DND-41 (cell line): ENCODE measurements around the gene APIP.

Experiments used
- ATAC-seq: fragments of 200-7000 bp; cut with Tn5 transposase; 3 replicates; pipeline ENCODE4 v1.9.1; 2021; ENCODE audit warnings: low read depth; ENCODE audit not compliant: insufficient read depth
- DNase-seq: peaks from one replicate; pipeline ENCODE4 v3.0.0-alpha.2; 2020
- H2AFZ ChIP-seq: 2 replicates; pipeline ENCODE4 v1.6.0; 2012; ENCODE audit warnings: low read depth, low read length
- H3K27ac ChIP-seq: 2 replicates; pipeline ENCODE4 v1.5.1; 2012; ENCODE audit warnings: low read length, inconsistent platforms
- H3K27me3 ChIP-seq: fragments of 200-600 bp; sonication (generic); 2 replicates; pipeline ENCODE4 v1.6.0; 2012; ENCODE audit warnings: low read length, mild to moderate bottlenecking, inconsistent platforms; ENCODE audit not compliant: insufficient read depth, poor library complexity
- H3K36me3 ChIP-seq: 2 replicates; pipeline ENCODE4 v1.5.1; 2012; ENCODE audit warnings: low read length, inconsistent platforms; ENCODE audit not compliant: insufficient read depth
- H3K4me1 ChIP-seq: 2 replicates; pipeline ENCODE4 v1.5.1; 2012; ENCODE audit warnings: mild to moderate bottlenecking, low read length; ENCODE audit not compliant: insufficient read depth
- H3K4me2 ChIP-seq: 2 replicates; pipeline ENCODE4 v1.6.0; 2012; ENCODE audit warnings: mild to moderate bottlenecking, moderate library complexity, low read length, inconsistent platforms; ENCODE audit not compliant: insufficient read depth
- H3K4me3 ChIP-seq, 2 experiments: fragments of 200-600 bp in 1 of 2; shearing (Covaris generic) in 1 of 2; 2 replicates each; pipeline ENCODE4 v1.5.1; 2012 to 2016; ENCODE audit warnings: inconsistent platforms in 2 of 2, low read length in 2 of 2, mild to moderate bottlenecking in 2 of 2, low read depth in 1 of 2, moderate library complexity in 1 of 2
- H3K79me2 ChIP-seq: 2 replicates; pipeline ENCODE4 v1.6.0; 2012; ENCODE audit warnings: low read length, inconsistent platforms; ENCODE audit not compliant: insufficient read depth
- H3K9ac ChIP-seq: 2 replicates; pipeline ENCODE4 v1.6.0; 2012; ENCODE audit warnings: low read depth, mild to moderate bottlenecking, inconsistent platforms, low read length, moderate library complexity
- H3K9me3 ChIP-seq: 2 replicates; pipeline ENCODE4 v1.5.1; 2012; ENCODE audit warnings: low read length, moderate library complexity, mild to moderate bottlenecking, inconsistent platforms; ENCODE audit not compliant: insufficient read depth, severe bottlenecking
- H4K20me1 ChIP-seq: 2 replicates; pipeline ENCODE4 v1.6.0; 2012; ENCODE audit warnings: low read length; ENCODE audit not compliant: insufficient read depth
- CTCF ChIP-seq: IDR thresholded peaks from 2 replicates; pipeline ENCODE4 v1.5.1; 2012; ENCODE audit warnings: borderline replicate concordance, low read length, moderate library complexity, mild to moderate bottlenecking; ENCODE audit not compliant: poor library complexity, severe bottlenecking; ENCODE audit errors: extremely low read depth
- EZH2 ChIP-seq: IDR thresholded peaks from 3 replicates; pipeline ENCODE4 v1.6.1; 2012; ENCODE audit warnings: borderline replicate concordance, low read depth, mild to moderate bottlenecking, moderate library complexity, low read length, inconsistent platforms; ENCODE audit not compliant: severe bottlenecking

Gene APIP

GRCh38 chr11:34887260-34887659 is 28.9 kb downstream of the APIP start:
- ATAC-seq (no peak), DNase-seq (no peak)
- H3K79me2 ChIP-seq = no peaks in the 10 kb centered on the region
- H2AFZ ChIP-seq = no peak overlapping the region
- no peak for TF ChIP-seq CTCF
- no peak for TF ChIP-seq EZH2
- H3K36me3 ChIP-seq = peaks cover 32% of the 10 kb centered on the region; the same call in 1 of the 2 replicates
- H3K4me3 ChIP-seq = no peak overlapping the region
- H3K9ac ChIP-seq = no peak overlapping the region
- H4K20me1 ChIP-seq = no peaks in the 10 kb centered on the region
- H3K27ac ChIP-seq = no peak overlapping the region
- no peaks in the 10 kb centered on the region for H3K4me1 ChIP-seq
- no peaks in the 10 kb centered on the region for H3K9me3 ChIP-seq
- H3K4me2 ChIP-seq = no peak overlapping the region
- H3K27me3 ChIP-seq = no peaks in the 10 kb centered on the region

GRCh38 chr11:34886609-34887008 is 29.6 kb downstream of the APIP start:
- Histone ChIP-seq H3K79me2 (no peaks in the 10 kb centered on the region), H3K36me3 (peaks cover 35% of the 10 kb centered on the region; the same call in 1 of the 2 replicates), H3K27ac (no peak overlapping the region), H3K27me3 (no peaks in the 10 kb centered on the region), H3K9ac (no peak overlapping the region), H3K4me2 (no peak overlapping the region), H3K4me3 (no peak overlapping the region), H2AFZ (no peak overlapping the region), H3K4me1 (no peaks in the 10 kb centered on the region), H4K20me1 (no peaks in the 10 kb centered on the region), H3K9me3 (no peaks in the 10 kb centered on the region)
- no peak for DNase-seq
- no peak for ATAC-seq
- no peak for TF ChIP-seq EZH2
- no peak for TF ChIP-seq CTCF

GRCh38 chr11:34881900-34882299 is 34.3 kb downstream of the APIP start:
- H3K79me2 ChIP-seq = no peaks in the 10 kb centered on the region
- no peaks in the 10 kb centered on the region for H3K9me3 ChIP-seq
- H3K4me1 ChIP-seq = no peaks in the 10 kb centered on the region
- H3K4me3 ChIP-seq = no peak overlapping the region
- TF ChIP-seq CTCF (no peak), EZH2 (no peak)
- H3K4me2 ChIP-seq = no peak overlapping the region
- H3K9ac ChIP-seq = no peak overlapping the region
- no peak overlapping the region for H3K27ac ChIP-seq
- ATAC-seq = no peak
- H3K27me3 ChIP-seq = no peaks in the 10 kb centered on the region
- peaks cover 32% of the 10 kb centered on the region; the same call in 1 of the 2 replicates for H3K36me3 ChIP-seq
- no peaks in the 10 kb centered on the region for H4K20me1 ChIP-seq
- DNase-seq = no peak
- no peak overlapping the region for H2AFZ ChIP-seq
